SK-N-MC (cell line): ENCODE measurements around the gene PNO1.

Source experiments
- EZH2 ChIP-seq: fragments of 200-600 bp; sonication (generic); IDR thresholded peaks from one replicate; pipeline ENCODE4 v1.6.1; 2017; ENCODE audit warnings: antibody characterized with exemption
- POLR2AphosphoS5 ChIP-seq: IDR thresholded peaks from 2 replicates; pipeline ENCODE4 v1.6.1; 2012; ENCODE audit warnings: mild to moderate bottlenecking, low read depth, low read length, borderline replicate concordance

DNA sequence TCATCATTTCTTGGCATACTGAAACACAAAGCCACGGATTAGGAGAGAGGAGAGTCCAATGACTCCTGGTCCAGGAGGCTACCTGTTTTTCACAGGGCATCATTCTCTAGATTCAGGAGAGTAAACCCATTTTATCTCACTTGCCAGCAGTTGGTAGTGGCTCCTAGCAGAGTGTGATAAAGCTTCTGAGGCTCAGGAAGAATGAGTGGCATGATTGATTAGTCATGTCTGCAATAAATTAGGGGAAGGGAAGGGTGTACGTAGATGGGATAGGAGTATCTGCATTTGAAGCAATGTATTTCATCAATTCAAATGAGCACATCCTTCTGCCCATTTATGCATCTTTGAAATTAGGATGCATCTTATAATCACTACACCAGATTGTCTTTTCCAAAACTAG lies 31.1 kb upstream of the PNO1 start:
- TF ChIP-seq POLR2AphosphoS5 (no peak), EZH2 (no peak)
